NCI-H1105 (cell line): ENCODE measurements around the gene ING5.

ENCODE experiments used
- DNase-seq: peaks from one replicate; lab custom pipeline; 2025; lab: John Stamatoyannopoulos, UW

ING5 gene

GRCh38 chr2:241760301-241760771, 58.5 kb downstream of the ING5 start:
- DNase-seq = no peak

- DNase-seq = no peak
Observed at GRCh38 chr2:241762321-241762932, 60.6 kb downstream of the ING5 start.

DNA sequence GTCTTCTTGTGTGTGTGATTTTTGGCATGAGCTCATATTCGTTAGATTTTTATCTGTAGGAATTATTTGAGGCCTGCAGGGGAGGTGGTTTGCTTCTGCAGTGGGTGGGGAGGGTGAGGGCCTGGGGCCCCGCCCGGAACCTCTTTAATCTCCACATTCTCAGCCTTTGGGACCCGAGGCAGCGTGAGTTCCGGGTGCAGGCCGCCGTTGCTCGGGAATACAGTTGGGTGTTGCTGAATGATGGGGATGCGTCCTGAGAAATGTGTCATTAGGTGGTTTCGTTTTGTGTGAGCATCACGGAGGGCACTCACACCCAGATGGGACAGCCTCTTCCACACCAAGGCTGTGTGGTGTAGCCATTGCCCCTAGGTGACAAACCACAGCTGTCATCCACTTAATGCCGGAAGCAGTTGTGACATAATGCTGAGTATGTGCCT, 61.1 kb downstream of the ING5 start:
- no peak for DNase-seq

DNA sequence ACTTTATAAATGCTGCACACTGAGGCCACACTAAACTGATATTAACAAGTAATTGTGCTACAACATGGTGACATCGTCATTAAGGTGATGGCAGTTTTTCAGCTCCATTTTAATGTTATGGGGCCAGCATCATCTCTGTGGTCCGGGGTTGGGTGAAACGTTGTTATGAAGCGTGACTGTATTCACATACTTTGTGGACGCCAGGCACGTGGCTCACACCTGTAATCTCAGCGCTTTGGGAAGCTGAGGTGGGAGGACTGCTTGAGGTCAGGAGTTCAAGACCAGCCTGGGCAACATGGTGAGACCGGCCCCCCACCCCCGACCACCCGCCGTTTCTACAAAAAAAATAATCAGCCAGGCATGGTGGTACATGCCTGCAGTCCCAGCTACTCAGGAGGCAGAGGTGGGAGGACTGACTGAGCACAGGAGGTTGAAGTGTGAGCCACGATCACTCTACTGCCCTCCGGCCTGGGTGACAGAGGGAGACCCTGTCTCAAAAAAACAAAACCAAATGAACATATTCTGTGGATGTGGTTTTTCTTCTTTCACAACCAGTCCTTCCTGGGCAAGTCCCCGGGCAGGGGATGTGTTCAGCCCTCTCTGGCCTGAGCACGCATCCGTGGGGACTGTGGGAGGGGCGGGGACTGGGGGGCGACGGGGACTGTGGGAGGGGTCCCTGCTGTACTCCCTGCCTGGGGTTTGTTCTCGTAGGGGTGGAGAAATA, 61.9 kb downstream of the ING5 start:
- no peak for DNase-seq

GRCh38 chr2:241764275-241765241, 62.7 kb downstream of the ING5 start:
- DNase-seq = no peak

- no peak for DNase-seq
Observed at GRCh38 chr2:241767464-241768250, 65.8 kb downstream of the ING5 start.

- DNase-seq = no peak
Observed at GRCh38 chr2:241768251-241768711, 66.4 kb downstream of the ING5 start.

GRCh38 chr2:241768850-241769249, 67.0 kb downstream of the ING5 start:
- no peak for DNase-seq

GRCh38 chr2:241769819-241770184, 68.0 kb downstream of the ING5 start:
- no peak for DNase-seq

- no peak for DNase-seq
Observed at GRCh38 chr2:241770185-241770935, 68.5 kb downstream of the ING5 start.

- DNase-seq = no peak
Observed at GRCh38 chr2:241770936-241771285, 69.1 kb downstream of the ING5 start.

DNA sequence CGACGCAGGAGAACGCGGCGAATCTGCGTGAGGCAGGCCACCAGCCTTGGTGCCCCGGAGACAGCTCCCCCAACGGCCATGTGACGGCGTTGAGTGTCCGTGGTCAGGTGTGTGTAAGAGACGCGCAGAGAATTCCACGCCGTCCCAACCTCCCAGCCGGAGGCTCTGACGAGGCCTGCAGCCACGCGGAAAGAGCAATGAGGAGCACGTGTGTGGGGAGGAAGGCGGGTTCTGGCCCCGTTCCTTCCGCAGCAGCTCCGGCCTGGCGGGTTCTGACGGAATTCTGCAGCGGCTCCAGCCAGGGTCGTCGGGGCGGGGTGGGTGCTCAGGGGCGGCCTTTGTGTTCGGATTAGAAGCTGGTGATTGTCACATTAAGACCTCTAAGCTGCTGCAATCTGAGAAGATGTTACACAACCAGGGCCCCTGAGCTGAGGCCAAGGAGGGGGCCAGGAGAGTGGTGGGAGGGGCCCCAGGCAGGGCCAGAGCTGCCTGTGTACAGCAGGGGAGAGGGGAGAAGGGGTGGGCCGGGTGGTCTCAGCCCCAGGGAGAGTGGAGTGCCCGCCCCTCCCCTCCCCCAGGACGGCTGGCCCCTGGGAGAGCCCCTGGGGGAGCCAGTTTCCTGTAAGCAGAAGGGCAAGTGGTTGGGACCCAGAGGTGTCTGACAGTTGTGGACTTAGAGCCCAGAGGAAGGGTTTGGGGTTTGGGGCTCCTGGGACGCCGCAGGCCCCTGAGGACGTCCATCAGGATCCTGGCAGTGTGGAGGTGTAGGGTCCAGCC, 69.6 kb downstream of the ING5 start:
- no peak for DNase-seq

GRCh38 chr2:241772063-241772499, 70.2 kb downstream of the ING5 start:
- no peak for DNase-seq

DNA sequence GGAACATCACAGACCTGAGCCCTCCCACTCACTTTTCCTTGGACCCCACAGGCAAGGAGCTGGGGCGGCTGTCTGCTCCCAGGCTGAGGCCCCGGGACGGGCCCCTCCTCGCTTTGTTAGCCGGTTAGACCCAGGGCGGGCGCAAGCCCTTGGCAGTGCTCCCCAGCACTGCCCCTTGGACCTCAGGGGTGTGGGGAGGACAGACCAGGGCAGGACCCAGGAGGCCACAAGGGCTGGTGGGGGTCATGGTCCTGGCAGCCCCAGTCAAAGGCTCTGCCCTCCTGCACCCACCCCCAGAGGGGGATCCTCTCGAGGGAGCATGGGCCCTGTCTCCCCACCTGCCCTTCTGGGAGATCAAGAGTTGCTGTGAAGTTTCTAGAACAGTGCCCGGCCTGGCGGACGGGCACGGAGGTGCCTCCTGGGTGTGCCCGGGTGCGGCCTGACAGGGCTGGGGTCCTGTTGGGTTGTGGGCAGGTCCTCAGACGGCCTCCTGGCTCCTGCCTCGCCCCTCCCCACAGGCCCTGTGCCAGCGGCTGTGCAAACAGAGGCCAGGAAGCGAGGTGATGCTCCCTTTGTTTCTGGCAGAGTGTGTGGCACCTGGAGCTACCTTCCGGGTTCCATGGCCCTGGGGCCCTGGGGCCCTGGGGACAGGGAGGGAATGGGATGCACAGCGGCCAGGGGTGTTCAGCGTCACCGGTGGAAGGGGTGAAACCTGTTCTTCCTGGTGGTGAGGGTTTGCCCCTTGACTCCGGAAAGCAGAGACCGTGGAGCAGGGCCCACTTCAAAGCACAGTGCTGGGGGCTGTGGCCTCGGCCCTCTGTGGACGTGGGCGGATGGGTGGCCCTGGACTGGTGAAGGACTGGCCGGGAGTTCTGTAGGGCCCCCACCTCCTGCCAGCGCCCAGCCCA, 71.9 kb downstream of the ING5 start:
- DNase-seq = no peak

GRCh38 chr2:241774419-241775222, 72.8 kb downstream of the ING5 start:
- no peak for DNase-seq

DNA sequence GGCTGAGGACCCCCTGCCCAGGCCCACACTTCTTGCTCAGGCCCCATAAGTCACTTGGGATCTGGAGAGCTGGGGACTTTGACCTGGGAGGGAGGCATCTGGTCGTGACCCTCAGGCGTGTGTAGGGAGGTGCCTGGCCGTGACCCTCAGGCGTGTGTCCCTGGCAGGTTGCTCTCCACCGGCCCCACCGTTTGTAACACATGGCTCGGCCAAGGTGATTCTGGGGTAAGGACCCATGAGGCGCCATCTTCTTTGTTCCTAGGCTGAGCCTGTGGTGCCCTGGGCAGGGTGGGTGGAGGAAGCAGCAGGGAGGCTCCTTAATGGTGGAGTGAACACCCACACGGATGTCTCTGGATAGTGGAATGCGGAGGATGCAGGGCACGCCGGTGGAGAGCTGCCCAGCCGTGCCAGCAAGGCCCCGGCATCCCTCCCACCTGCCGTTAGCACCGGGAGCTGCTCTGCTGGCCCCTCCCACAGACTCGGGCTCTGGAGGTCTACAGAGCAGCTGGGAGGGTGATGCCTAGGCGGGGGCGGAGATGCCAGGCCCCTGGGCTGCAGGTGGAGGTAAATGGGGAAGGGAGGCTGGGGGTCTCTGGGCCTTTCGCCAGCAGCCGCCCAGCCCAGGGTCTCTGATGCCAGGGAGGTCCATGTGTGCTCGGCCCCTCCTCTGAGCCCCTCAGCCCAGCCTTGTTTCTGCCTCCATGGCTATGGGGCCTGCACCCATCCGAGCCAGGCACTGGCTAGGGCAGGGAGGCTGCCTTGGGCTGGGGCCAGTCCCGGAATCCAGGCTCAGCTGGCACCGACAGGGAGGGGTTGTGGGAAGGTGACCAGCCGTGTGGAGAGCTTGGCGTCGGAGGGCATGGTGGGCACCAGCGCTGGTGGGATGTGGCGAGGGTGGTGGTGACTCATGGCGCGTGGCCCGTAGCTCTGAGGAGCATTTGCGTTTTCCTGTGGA, 73.7 kb downstream of the ING5 start:
- no peak for DNase-seq
